Measurements from ENCODE around the gene WFIKKN2. TPM values are rescaled to one million over a fixed set of nuclear protein-coding genes. Genes with fewer than 3 reads are reported as not detected.

WFIKKN2 gene
- polyA plus RNA-seq, 1 donor (not counting 4 experiments of a cell fraction or from before 2014, with no cell fraction given), result not detected

- no peak for TF ChIP-seq EZH2 (IDR thresholded peaks at IDR 0.05; ENCODE audit: low read length)
- no peak for TF ChIP-seq CTCF (optimal IDR thresholded peaks at IDR 0.05 in 1 of 3, IDR thresholded peaks at IDR 0.05 in 1 of 3, conservative IDR thresholded peaks at IDR 0.05 in 1 of 3; ENCODE audit: extremely low read depth in 1 of 3, insufficient read depth in 2 of 3, low read length in 3 of 3)
- peaks cover 20% of the 10 kb centered on the region for H3K4me1 ChIP-seq (ENCODE audit: control insufficient read depth, extremely low read depth, insufficient read depth, low read length)
- H4K20me1 ChIP-seq (ENCODE audit: control insufficient read depth, extremely low read depth, insufficient read depth, low read length), result no peaks in the 10 kb centered on the region
- no peak overlapping the region for H3K4me2 ChIP-seq (ENCODE audit: control insufficient read depth, extremely low read depth, insufficient read depth, low read depth, low read length)
- H3K27ac ChIP-seq (ENCODE audit: control insufficient read depth, insufficient read depth, low read length), result no peak overlapping the region
- H3K36me3 ChIP-seq (ENCODE audit: control insufficient read depth in 2 of 2, extremely low read depth in 1 of 2, insufficient read depth in 2 of 2, low read length in 2 of 2), result no peaks in the 10 kb centered on the region
- no peak overlapping the region for H3K4me3 ChIP-seq (ENCODE audit: control insufficient read depth in 2 of 3, extremely low read depth in 1 of 3, insufficient read depth in 2 of 3, low read depth in 1 of 3, low read length in 3 of 3)
- DNase-seq (ENCODE audit: low read depth, low spot score) (no peak), FAIRE-seq (no peak)
- no peaks in the 10 kb centered on the region for H3K27me3 ChIP-seq (ENCODE audit: control insufficient read depth, extremely low read depth, insufficient read depth, low read length)
- H3K9me3 ChIP-seq (ENCODE audit: control insufficient read depth, low read depth, low read length), result no peaks in the 10 kb centered on the region
- no peak overlapping the region for H2AFZ ChIP-seq (ENCODE audit: control insufficient read depth, low read length)
- H3K9me1 ChIP-seq (ENCODE audit: control insufficient read depth, extremely low read depth, insufficient read depth, low read length), result no peaks in the 10 kb centered on the region
- no peaks in the 10 kb centered on the region for H3K79me2 ChIP-seq (ENCODE audit: control insufficient read depth, insufficient read depth, low read length)
- no peak overlapping the region for H3K9ac ChIP-seq (ENCODE audit: control insufficient read depth, extremely low read depth, insufficient read depth, low read length)
- dilution Hi-C loops (cut with MboI; ENCODE audit: extremely low pct_ligation_motif_present, low sequenced_read_pairs), result loop anchor here (25.0 kb wide), 1 partner anchor 91 kb away; no protein-coding TSS in a partner anchor
These were observed 36.0 kb downstream of the WFIKKN2 start for GRCh38 chr17:50871364-50871763.

- TF ChIP-seq EZH2 (IDR thresholded peaks at IDR 0.05; ENCODE audit: low read length) (no peak), CTCF (optimal IDR thresholded peaks at IDR 0.05 in 1 of 3, IDR thresholded peaks at IDR 0.05 in 1 of 3, conservative IDR thresholded peaks at IDR 0.05 in 1 of 3; ENCODE audit: extremely low read depth in 1 of 3, insufficient read depth in 2 of 3, low read length in 3 of 3) (no peak)
- Histone ChIP-seq H3K4me1 (ENCODE audit: control insufficient read depth, extremely low read depth, insufficient read depth, low read length) (peaks cover 18% of the 10 kb centered on the region), H3K27me3 (ENCODE audit: control insufficient read depth, extremely low read depth, insufficient read depth, low read length) (no peaks in the 10 kb centered on the region), H3K27ac (ENCODE audit: control insufficient read depth, insufficient read depth, low read length) (no peak overlapping the region), H3K9me3 (ENCODE audit: control insufficient read depth, low read depth, low read length) (no peaks in the 10 kb centered on the region), H2AFZ (ENCODE audit: control insufficient read depth, low read length) (no peak overlapping the region), H3K36me3 (ENCODE audit: control insufficient read depth in 2 of 2, extremely low read depth in 1 of 2, insufficient read depth in 2 of 2, low read length in 2 of 2) (no peaks in the 10 kb centered on the region), H3K9me1 (ENCODE audit: control insufficient read depth, extremely low read depth, insufficient read depth, low read length) (no peaks in the 10 kb centered on the region), H3K4me2 (ENCODE audit: control insufficient read depth, extremely low read depth, insufficient read depth, low read depth, low read length) (no peak overlapping the region), H3K4me3 (ENCODE audit: control insufficient read depth in 2 of 3, extremely low read depth in 1 of 3, insufficient read depth in 2 of 3, low read depth in 1 of 3, low read length in 3 of 3) (no peak overlapping the region), H4K20me1 (ENCODE audit: control insufficient read depth, extremely low read depth, insufficient read depth, low read length) (no peaks in the 10 kb centered on the region), H3K9ac (ENCODE audit: control insufficient read depth, extremely low read depth, insufficient read depth, low read length) (no peak overlapping the region), H3K79me2 (ENCODE audit: control insufficient read depth, insufficient read depth, low read length) (no peaks in the 10 kb centered on the region)
- dilution Hi-C loops (cut with MboI; ENCODE audit: extremely low pct_ligation_motif_present, low sequenced_read_pairs), result loop anchor here (25.0 kb wide), 1 partner anchor 90 kb away; no protein-coding TSS in a partner anchor
- no peak for FAIRE-seq
- DNase-seq (ENCODE audit: low read depth, low spot score), result no peak
These were observed 36.5 kb downstream of the WFIKKN2 start for GRCh38 chr17:50871898-50872297.

All from keratinocyte (primary cell).